ENCODE results near the gene MBL2. TPM values are rescaled to one million over a fixed set of nuclear protein-coding genes. Genes with fewer than 3 reads are reported as not detected.

MBL2 gene
- total and polyA plus RNA-seq, 7 donors = not detected

DNA sequence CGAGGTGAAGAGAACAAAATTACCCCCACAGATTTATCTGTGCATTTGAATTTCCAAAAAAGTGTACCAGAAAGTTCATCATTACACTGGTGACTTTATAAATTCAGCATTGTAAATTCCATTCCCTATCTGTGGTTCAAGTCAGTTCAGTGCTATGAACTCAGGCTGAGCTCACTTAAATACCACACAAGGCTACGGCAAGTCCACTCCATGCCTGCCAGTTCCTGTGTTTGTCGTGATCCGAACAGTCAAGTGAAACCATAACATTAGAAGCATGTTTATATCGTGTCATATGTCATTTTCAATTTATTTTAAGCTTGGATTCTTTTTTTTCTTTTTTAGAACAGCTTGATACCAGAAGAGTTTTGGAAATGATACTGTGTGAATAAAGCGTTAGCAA, 14.8 kb downstream of the MBL2 start:
- no peaks in the 10 kb centered on the region for H3K4me1 ChIP-seq
- intact Hi-C loops (cut with DNase I) = no loop called here
- H3K27me3 ChIP-seq = no peaks in the 10 kb centered on the region
- no peak for DNase-seq
- 65 to 75% methylated on average over 6 of the region's 6 CpGs for WGBS, 2 donors
- TF ChIP-seq, protein P1, sequence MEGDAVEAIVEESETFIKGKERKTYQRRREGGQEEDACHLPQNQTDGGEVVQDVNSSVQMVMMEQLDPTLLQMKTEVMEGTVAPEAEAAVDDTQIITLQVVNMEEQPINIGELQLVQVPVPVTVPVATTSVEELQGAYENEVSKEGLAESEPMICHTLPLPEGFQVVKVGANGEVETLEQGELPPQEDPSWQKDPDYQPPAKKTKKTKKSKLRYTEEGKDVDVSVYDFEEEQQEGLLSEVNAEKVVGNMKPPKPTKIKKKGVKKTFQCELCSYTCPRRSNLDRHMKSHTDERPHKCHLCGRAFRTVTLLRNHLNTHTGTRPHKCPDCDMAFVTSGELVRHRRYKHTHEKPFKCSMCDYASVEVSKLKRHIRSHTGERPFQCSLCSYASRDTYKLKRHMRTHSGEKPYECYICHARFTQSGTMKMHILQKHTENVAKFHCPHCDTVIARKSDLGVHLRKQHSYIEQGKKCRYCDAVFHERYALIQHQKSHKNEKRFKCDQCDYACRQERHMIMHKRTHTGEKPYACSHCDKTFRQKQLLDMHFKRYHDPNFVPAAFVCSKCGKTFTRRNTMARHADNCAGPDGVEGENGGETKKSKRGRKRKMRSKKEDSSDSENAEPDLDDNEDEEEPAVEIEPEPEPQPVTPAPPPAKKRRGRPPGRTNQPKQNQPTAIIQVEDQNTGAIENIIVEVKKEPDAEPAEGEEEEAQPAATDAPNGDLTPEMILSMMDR (IDR thresholded peaks at IDR 0.05) = no peak
- TF ChIP-seq POLR2AphosphoS5 (IDR thresholded peaks at IDR 0.05) (no peak), POLR2A (IDR thresholded peaks at IDR 0.05) (no peak)
- H3K36me3 ChIP-seq = no peaks in the 10 kb centered on the region
- no peak overlapping the region for H3K4me3 ChIP-seq
- no peak overlapping the region for H3K27ac ChIP-seq
- no peaks in the 10 kb centered on the region for H3K9me3 ChIP-seq

DNA sequence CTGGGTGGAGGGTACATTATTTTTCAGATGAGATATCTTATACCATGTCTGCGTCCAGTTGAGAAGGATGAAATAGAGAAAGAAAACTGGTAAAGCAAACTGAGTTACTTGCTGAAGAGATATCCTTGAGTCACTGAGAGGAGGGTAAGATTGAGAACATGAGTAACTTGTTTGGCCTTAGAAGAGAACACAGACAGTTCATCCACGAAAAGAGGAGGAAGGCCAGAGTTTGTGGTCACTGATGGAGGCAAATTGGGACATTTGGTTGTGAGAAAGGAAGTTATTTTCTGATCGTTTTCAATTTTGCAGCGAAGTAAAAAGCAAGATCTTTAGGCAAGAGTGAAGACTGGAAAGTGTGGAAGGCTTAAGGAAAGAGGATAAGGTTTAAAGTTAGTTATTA, 15.6 kb downstream of the MBL2 start:
- intact Hi-C loops (cut with DNase I) = no loop called here
- no peak for TF ChIP-seq POLR2AphosphoS5 (IDR thresholded peaks at IDR 0.05)
- TF ChIP-seq EP300 (IDR thresholded peaks at IDR 0.05) = no peak
- TF ChIP-seq, protein P1 (IDR thresholded peaks at IDR 0.05) = no peak
- TF ChIP-seq POLR2A (IDR thresholded peaks at IDR 0.05) = no peak
- Histone ChIP-seq H3K27me3 (no peaks in the 10 kb centered on the region), H3K9me3 (no peaks in the 10 kb centered on the region), H3K4me1 (no peaks in the 10 kb centered on the region), H3K27ac (peak overlapping the region in 1 of 4 donors; percentile 7), H3K4me3 (no peak overlapping the region), H3K36me3 (no peaks in the 10 kb centered on the region)
- WGBS, 2 donors = 61 to 63% methylated on average over 4 of the region's 4 CpGs
- no peak for DNase-seq

DNA sequence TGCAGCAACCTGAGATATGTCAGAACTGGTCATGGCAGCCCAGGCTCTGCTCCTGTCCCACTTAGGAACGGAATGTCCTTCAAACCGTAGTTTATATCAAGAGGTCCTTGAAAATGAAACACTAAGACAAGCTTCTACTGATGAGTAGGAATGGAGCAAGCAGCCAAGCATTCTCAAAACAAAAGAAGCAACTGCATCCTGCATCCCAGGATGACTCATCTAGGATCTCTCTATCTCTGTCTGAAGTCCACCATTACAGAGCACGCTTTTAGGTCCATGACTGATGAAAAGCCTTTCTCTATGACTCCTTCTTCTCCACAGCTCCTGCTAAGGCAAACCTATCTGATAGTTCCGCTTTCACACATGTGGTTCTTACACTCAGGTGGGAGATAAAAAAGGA, 16.3 kb downstream of the MBL2 start:
- Histone ChIP-seq H3K9me3 (no peaks in the 10 kb centered on the region), H3K27me3 (no peaks in the 10 kb centered on the region), H3K4me1 (no peaks in the 10 kb centered on the region), H3K4me3 (no peak overlapping the region), H3K27ac (no peak overlapping the region), H3K36me3 (no peaks in the 10 kb centered on the region)
- intact Hi-C loops (cut with DNase I) = no loop called here
- no peak for DNase-seq
- WGBS, 2 donors = 92 to 95% methylated on average over 4 of the region's 4 CpGs
- TF ChIP-seq POLR2AphosphoS5 (IDR thresholded peaks at IDR 0.05) (no peak), EP300 (IDR thresholded peaks at IDR 0.05) (no peak), POLR2A (IDR thresholded peaks at IDR 0.05) (no peak)
- TF ChIP-seq, protein P1 (IDR thresholded peaks at IDR 0.05) = no peak

DNA sequence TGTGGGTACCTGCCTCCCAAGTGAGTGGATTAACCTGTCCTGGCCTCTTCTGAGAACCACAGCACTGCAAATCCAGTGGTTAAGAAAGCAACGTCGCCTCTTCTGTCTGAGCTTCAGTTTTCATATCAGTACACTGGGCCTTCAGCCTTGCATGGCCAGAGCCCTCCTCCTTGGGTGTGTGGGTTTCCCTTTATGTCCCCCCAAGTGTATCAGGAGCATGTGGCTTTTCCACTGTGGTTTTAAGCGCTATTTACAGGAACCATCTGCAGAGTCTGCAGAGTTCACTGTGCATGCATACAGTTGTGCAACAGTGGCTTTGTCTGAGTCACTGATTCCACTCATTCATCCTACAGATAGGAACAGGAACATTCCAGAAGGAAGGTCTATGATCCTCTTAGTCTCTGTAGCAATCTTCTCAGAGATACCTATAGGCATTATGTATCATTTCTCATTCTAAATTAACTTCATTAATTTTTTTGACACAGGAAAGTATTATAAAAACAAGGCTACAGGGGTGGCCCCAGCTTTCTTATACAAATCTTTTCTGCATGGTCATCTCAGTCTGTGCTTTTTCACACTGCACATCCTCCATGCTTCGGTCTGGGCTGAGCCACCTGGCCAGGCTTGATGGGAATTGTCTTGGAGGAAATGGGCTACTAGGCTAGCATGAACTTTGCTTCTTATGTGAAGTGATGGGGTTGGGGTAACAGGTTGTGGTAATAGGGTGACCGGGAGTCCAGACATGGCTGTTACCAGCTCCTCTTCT, 17.1 kb downstream of the MBL2 start:
- no peaks in the 10 kb centered on the region for H3K9me3 ChIP-seq
- no peaks in the 10 kb centered on the region for H3K36me3 ChIP-seq
- H3K27me3 ChIP-seq = no peaks in the 10 kb centered on the region
- no peak for TF ChIP-seq POLR2A (IDR thresholded peaks at IDR 0.05)
- TF ChIP-seq POLR2AphosphoS5 (IDR thresholded peaks at IDR 0.05) = peak in 1 of 4 donors; percentile 7
- H3K27ac ChIP-seq = no peak overlapping the region
- no peak overlapping the region for H3K4me3 ChIP-seq
- H3K4me1 ChIP-seq = no peaks in the 10 kb centered on the region
- no peak for DNase-seq
- 51 to 81% methylated on average over 5 of the region's 5 CpGs for WGBS, 2 donors
- intact Hi-C loops (cut with DNase I) = no loop called here

DNA sequence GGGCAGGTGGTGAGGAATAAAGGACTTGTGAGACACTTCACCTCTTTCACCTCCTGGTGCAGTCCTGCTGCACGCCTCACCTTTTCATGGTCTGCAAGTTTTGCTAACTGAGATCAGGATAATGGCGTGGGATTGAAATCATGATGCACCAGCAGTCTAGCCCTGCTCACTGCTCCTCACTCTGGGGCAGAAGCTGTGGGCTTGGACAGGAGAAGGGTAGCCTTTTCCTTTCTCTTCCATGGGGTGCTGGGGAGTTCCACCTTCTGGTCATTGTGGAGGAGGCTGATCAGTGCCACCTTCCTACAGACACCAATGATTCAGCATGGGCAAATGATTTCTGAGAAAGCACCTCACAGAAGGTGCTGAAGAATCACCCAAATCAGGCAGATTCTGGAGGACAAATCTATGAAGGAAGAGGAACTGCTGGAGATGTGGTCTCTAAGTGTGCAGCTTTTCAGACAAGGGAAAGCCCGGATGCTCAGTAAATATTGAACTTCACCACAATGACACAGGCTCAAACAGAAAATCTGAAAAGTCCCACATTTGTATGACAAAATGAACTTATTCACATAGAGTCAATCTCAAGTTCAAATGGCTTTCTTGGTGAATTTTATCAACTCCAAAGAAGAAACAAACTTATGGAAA, 19.7 kb downstream of the MBL2 start:
- no peak for DNase-seq
- Histone ChIP-seq H3K9me3 (no peaks in the 10 kb centered on the region), H3K27ac (no peak overlapping the region), H3K4me3 (no peak overlapping the region), H3K27me3 (no peaks in the 10 kb centered on the region), H3K36me3 (no peaks in the 10 kb centered on the region), H3K4me1 (no peaks in the 10 kb centered on the region)
- no peak for TF ChIP-seq EP300 (IDR thresholded peaks at IDR 0.05)
- 77 to 81% methylated on average over 3 of the region's 3 CpGs for WGBS, 2 donors
- intact Hi-C loops (cut with DNase I) = no loop called here

All from sigmoid colon (tissue), 7 donors.